Left lung (tissue), 10 donors: ENCODE data around the gene KAT14. TPM values are rescaled to one million over a fixed set of nuclear protein-coding genes. Genes with fewer than 3 reads are reported as not detected.

Experiments used
- ATAC-seq: fragments of 200-7000 bp; cut with Tn5 transposase; one replicate; pipeline ENCODE4 v1.9.1; 2020; ENCODE audit warnings: moderate library complexity
- DNase-seq, 4 donors: peaks; one replicate each; pipeline ENCODE4 v3.0.0-alpha.2; 2013 to 2020
- H3K27ac ChIP-seq, 2 donors: fragments of 200-600 bp; sonication (generic) in 1 of 2; one replicate each; pipeline versions ENCODE4 v1.5.0 to v1.8.0; 2020 to 2021
- H3K27me3 ChIP-seq, 2 donors: fragments of 200-600 bp; sonication (generic) in 1 of 2; one replicate each; pipeline versions ENCODE4 v1.5.0 to v1.8.0; 2020 to 2021
- H3K36me3 ChIP-seq, 2 donors: fragments of 200-600 bp; sonication (generic) in 1 of 2; one replicate each; pipeline versions ENCODE4 v1.5.0 to v1.8.0; 2020 to 2021
- H3K4me1 ChIP-seq, 2 donors: fragments of 200-600 bp; one replicate each; pipeline ENCODE4 v1.8.0; 2021
- H3K4me3 ChIP-seq, 2 donors: fragments of 200-600 bp; sonication (generic) in 1 of 2; one replicate each; pipeline versions ENCODE4 v1.5.0 to v1.8.0; 2020 to 2021; ENCODE audit warnings: mild to moderate bottlenecking in 1 of 2
- H3K9me3 ChIP-seq, 2 donors: fragments of 200-600 bp; sonication (generic) in 1 of 2; one replicate each; pipeline versions ENCODE4 v1.5.0 to v1.8.0; 2020 to 2021
- intact Hi-C, 2 donors: fragments of 100-400 bp; cut with DNase I; formaldehyde crosslinking; loops; one replicate each; pipeline versions ENCODE4 v1.11.2 to v1.14.2; 2022
- polyA plus RNA-seq, 6 donors: library from polyadenylated mRNA; unstranded; fragments of 120-200 nt; gene quantifications; one replicate each; pipeline ENCODE4 v1.2.1, GENCODE V29; 2013; ENCODE audit not compliant: insufficient read length in 6 of 6
- total RNA-seq, 2 donors: library from RNA; stranded (reverse); fragmentation: NEBNext Ultra II Directional; extraction: Animal tissue kit (Norgen Biotek cat#: 25700); gene quantifications; one replicate each; pipeline ENCODE4 v1.2.1, GENCODE V29; 2021
- TF ChIP-seq, protein P1 (sequence below), 2 donors: fragments of 200-600 bp; sonication (generic) in 1 of 2; IDR thresholded peaks; one replicate each; pipeline versions ENCODE4 v1.5.0 to v1.8.0; 2021; ENCODE audit warnings: antibody characterized with exemption in 2 of 2
- donor health status: DM: no; HTN: yes; CAD: no.
- donor health status: DM: no; HTN: no; CAD: no.

KAT14 gene
- total and polyA plus RNA-seq, 8 donors, result 8.0 to 24.7 (median 20.9) TPM

DNA sequence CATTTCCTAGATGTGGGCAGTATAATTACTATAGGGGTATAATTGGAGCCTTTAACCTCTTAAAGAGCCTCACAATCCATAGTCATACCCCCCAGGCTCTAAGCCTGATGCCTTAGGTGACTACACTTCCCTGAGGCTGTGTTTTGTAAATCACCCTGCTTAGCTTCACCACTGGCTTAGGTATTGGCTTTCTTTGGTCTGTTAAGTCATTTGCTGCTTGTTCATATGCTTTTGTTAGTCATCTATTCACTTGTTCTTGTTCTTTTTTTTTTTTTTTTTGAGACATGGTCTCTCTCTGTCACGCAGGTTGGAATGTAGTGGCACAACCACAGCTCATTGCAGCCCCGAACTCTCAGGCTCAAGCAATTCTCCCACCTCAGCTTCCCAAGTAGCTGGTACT, 26.7 kb downstream of the KAT14 start:
- DNase-seq (no peak), ATAC-seq (no peak)
- peaks cover 0 to 13% of the 10 kb centered on the region in 2 donors for H3K4me1 ChIP-seq
- no peaks in the 10 kb centered on the region for H3K27me3 ChIP-seq
- no peak overlapping the region for H3K4me3 ChIP-seq
- no peaks in the 10 kb centered on the region for H3K9me3 ChIP-seq
- H3K36me3 ChIP-seq, result peaks cover 0 to 55% of the 10 kb centered on the region in 2 donors
- intact Hi-C loops, result no loop called here
- TF ChIP-seq, protein P1, sequence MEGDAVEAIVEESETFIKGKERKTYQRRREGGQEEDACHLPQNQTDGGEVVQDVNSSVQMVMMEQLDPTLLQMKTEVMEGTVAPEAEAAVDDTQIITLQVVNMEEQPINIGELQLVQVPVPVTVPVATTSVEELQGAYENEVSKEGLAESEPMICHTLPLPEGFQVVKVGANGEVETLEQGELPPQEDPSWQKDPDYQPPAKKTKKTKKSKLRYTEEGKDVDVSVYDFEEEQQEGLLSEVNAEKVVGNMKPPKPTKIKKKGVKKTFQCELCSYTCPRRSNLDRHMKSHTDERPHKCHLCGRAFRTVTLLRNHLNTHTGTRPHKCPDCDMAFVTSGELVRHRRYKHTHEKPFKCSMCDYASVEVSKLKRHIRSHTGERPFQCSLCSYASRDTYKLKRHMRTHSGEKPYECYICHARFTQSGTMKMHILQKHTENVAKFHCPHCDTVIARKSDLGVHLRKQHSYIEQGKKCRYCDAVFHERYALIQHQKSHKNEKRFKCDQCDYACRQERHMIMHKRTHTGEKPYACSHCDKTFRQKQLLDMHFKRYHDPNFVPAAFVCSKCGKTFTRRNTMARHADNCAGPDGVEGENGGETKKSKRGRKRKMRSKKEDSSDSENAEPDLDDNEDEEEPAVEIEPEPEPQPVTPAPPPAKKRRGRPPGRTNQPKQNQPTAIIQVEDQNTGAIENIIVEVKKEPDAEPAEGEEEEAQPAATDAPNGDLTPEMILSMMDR (IDR thresholded peaks at IDR 0.05), result no peak
- no peak overlapping the region for H3K27ac ChIP-seq

DNA sequence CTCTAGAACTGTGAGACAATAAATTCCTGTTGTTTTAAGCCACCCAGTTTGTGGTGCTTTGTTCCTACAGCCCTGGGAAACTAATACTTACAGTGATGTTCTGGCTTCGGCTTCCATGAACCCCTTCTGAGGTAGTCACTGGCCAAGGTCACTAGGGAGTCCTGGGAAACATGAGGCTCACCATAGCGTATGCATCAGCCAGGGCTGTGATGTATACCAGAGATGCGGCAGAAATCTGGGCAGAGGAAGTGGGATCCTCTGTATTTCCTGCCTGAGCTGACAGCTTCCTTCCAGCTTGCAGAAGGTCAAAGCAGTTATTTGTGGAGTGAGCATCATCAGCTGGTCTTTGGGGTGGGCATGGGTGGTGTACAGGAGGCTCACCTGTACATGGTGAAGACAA, 27.9 kb downstream of the KAT14 start:
- intact Hi-C loops, result no loop called here
- Histone ChIP-seq H3K9me3 (no peaks in the 10 kb centered on the region), H3K4me3 (no peak overlapping the region), H3K27me3 (no peaks in the 10 kb centered on the region), H3K27ac (no peak overlapping the region), H3K36me3 (peaks cover 0 to 43% of the 10 kb centered on the region in 2 donors), H3K4me1 (peaks cover 0 to 13% of the 10 kb centered on the region in 2 donors)
- no peak for ATAC-seq
- DNase-seq, result no peak
- TF ChIP-seq, protein P1 (IDR thresholded peaks at IDR 0.05), result no peak

DNA sequence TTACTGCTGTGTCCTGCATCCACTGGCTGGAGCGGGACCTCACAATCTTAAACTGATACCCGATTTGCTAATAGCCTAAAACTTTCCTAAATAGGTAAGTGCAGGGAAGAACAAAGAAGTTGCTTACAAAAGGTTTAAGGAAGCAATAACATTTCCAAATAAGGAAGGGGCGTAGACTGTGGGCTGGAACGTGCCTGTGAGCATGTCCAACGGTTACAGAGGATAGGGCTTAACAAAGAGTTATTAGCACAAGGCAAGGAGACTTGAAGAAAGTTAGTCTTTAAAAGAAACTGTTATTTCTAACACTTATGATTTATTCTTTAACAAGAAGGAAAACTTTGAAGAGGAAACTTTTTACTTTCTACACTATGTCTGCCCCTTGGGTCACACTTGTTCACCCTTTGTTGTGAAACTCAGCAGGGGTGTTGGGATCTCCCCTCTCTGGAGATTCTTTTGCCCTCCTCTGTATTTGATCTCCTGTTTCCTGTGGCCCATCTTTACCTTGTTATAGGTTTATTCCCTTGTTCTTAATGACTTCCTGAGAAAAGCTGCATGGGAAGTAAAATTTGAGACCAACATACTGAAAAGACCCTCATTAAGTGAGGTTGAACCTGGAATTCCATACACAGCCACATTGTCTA, 28.7 kb downstream of the KAT14 start:
- ATAC-seq (no peak), DNase-seq (no peak)
- TF ChIP-seq, protein P1 (IDR thresholded peaks at IDR 0.05), result no peak
- no peak overlapping the region for H3K27ac ChIP-seq
- no peaks in the 10 kb centered on the region for H3K9me3 ChIP-seq
- no peaks in the 10 kb centered on the region for H3K27me3 ChIP-seq
- no peak overlapping the region for H3K4me3 ChIP-seq
- H3K36me3 ChIP-seq, result peaks cover 0 to 35% of the 10 kb centered on the region in 2 donors
- intact Hi-C loops, result no loop called here
- peaks cover 0 to 13% of the 10 kb centered on the region in 2 donors for H3K4me1 ChIP-seq

DNA sequence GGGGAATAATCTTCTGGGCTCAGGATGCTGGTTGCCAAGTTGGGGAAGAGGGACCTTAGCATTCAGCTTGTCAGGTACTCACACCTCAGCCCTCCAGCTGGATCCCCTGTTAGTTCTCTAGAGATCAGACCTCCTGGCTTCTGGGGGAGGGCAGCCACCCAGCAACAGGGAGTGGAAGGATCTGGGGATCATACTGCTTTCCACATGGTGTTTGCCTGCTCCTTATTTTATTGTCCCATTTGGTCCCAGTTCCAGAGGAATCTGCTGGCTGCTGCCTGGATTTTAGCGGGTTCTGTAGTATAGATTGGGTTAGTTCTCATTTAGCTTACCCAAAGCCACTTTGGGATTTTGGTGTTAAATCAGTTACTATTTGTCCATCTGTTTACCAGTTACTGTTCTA, 29.3 kb downstream of the KAT14 start:
- no peak for DNase-seq
- no peak overlapping the region for H3K4me3 ChIP-seq
- ATAC-seq, result no peak
- no peaks in the 10 kb centered on the region for H3K27me3 ChIP-seq
- no peak overlapping the region for H3K27ac ChIP-seq
- peaks cover 0 to 13% of the 10 kb centered on the region in 2 donors for H3K4me1 ChIP-seq
- H3K36me3 ChIP-seq, result peaks cover 0 to 29% of the 10 kb centered on the region in 2 donors
- TF ChIP-seq, protein P1 (IDR thresholded peaks at IDR 0.05), result no peak
- intact Hi-C loops, result no loop called here
- no peaks in the 10 kb centered on the region for H3K9me3 ChIP-seq

DNA sequence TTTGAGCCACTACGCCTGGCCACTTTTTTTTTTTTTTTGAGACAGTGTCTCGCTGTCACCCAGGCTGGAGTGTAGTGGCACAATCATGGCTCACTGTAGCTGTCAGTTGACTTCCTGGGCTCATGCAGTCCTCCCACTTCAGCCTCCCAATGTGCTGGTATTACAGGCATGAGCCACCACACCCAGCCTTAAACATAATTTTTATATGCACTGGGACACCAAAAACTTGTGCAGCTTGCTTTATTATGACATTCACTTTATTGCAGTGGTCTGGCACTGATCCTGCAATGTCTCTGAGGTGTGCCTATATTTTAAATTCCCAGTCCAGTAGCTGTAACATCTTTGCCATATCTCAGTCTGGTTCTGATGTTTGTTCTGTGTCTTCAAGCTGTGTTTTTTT, 34.7 kb downstream of the KAT14 start:
- TF ChIP-seq, protein P1 (IDR thresholded peaks at IDR 0.05), result no peak
- H3K9me3 ChIP-seq, result no peaks in the 10 kb centered on the region
- no peaks in the 10 kb centered on the region for H3K27me3 ChIP-seq
- DNase-seq (no peak), ATAC-seq (no peak)
- H3K4me1 ChIP-seq, result no peaks in the 10 kb centered on the region
- H3K4me3 ChIP-seq, result no peak overlapping the region
- peaks cover 0 to 4% of the 10 kb centered on the region in 2 donors for H3K36me3 ChIP-seq
- H3K27ac ChIP-seq, result no peak overlapping the region
- intact Hi-C loops, result no loop called here
